OCI-LY3 (cell line): ENCODE data around the gene TMC6.

Experiments
- EZH2phosphoT487 ChIP-seq: fragments of 200-600 bp; shearing (Covaris generic); IDR thresholded peaks from 2 replicates; pipeline ENCODE4 v1.6.1; 2018; ENCODE audit warnings: antibody characterized with exemption, mixed run types, low read depth
- TF ChIP-seq, protein P1 (sequence below): fragments of 200-600, 300-600 bp; sonication (generic); IDR thresholded peaks from 2 replicates; pipeline ENCODE4 v1.5.1; 2014; ENCODE audit warnings: antibody characterized with exemption, low read length, low read depth

DNA sequence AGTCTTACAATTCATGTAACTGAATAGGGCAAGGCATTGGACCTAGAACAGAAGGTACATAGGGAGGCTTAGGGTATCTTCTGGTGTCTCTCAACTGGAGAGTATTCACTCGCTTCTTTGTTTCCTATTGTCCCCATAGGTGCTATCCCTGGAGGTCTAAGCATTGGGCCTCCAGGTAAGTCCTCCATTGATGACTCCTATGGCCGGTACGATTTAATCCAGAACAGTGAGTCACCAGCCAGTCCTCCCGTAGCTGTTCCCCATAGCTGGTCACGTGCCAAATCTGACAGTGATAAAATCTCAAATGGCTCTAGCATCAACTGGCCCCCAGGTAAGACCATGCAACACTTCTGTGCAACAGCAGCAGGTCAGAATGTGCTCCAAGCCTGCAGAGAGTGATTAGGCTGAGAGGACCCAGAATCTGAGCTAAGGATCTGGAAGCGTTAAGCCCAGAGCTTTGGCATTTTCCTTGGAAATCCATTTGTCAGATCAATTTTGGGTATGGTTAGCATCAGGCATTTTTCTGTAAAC, 35.7 kb downstream of the TMC6 start:
- TF ChIP-seq, protein P1, sequence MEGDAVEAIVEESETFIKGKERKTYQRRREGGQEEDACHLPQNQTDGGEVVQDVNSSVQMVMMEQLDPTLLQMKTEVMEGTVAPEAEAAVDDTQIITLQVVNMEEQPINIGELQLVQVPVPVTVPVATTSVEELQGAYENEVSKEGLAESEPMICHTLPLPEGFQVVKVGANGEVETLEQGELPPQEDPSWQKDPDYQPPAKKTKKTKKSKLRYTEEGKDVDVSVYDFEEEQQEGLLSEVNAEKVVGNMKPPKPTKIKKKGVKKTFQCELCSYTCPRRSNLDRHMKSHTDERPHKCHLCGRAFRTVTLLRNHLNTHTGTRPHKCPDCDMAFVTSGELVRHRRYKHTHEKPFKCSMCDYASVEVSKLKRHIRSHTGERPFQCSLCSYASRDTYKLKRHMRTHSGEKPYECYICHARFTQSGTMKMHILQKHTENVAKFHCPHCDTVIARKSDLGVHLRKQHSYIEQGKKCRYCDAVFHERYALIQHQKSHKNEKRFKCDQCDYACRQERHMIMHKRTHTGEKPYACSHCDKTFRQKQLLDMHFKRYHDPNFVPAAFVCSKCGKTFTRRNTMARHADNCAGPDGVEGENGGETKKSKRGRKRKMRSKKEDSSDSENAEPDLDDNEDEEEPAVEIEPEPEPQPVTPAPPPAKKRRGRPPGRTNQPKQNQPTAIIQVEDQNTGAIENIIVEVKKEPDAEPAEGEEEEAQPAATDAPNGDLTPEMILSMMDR: no peak
- TF ChIP-seq EZH2phosphoT487: no peak
